Upper lobe of left lung (tissue), 4 donors: Measurements from ENCODE around the gene SLC38A2.

Experiments
- CTCF ChIP-seq, 6 experiments: fragments of 450-650 bp in 4 of 6; fragments of 200-600 bp in 2 of 6; sonication (generic) in 2 of 6; IDR thresholded peaks; one replicate each; pipeline ENCODE4 v1.5.1; 2016 to 2019; ENCODE audit warnings: antibody characterized with exemption in 6 of 6
- POLR2A ChIP-seq, 4 donors: fragments of 450-650 bp; IDR thresholded peaks; one replicate each; pipeline ENCODE4 v1.5.1; 2016 to 2017; ENCODE audit warnings: antibody characterized with exemption in 4 of 4, mild to moderate bottlenecking in 2 of 4
- POLR2AphosphoS5 ChIP-seq, 2 donors: sonication (generic); formaldehyde crosslinking; IDR thresholded peaks; one replicate each; pipeline ENCODE4 v1.5.1; 2017; ENCODE audit warnings: antibody characterized with exemption in 2 of 2

- no peak for TF ChIP-seq CTCF (IDR thresholded peaks at IDR 0.05)
- TF ChIP-seq POLR2A (IDR thresholded peaks at IDR 0.05), result no peak
- no peak for TF ChIP-seq POLR2AphosphoS5 (IDR thresholded peaks at IDR 0.05)
These were observed 29.9 kb upstream of the SLC38A2 start for GRCh38 chr12:46402451-46402850.
